PC-3 (cell line): ENCODE data around the gene EIF4EBP2.

ENCODE experiments used
- CTCF ChIP-seq: fragments of 300-600 bp; sonication (generic); conservative IDR thresholded peaks from 2 replicates; pipeline ENCODE4 v1.5.1; 2017; ENCODE audit warnings: antibody characterized with exemption, low read depth, mild to moderate bottlenecking, low read length
- EZH2 ChIP-seq: fragments of 300-600 bp; sonication (generic); IDR thresholded peaks from one replicate; pipeline ENCODE4 v1.6.1; 2017; ENCODE audit warnings: antibody characterized with exemption, mild to moderate bottlenecking, low read length; ENCODE audit not compliant: unreplicated experiment

- TF ChIP-seq CTCF, result no peak
- TF ChIP-seq EZH2, result no peak
Measured at GRCh38 chr10:70418713-70419112, 14.8 kb downstream of the EIF4EBP2 start.
